GM12865 (cell line): Measurements from ENCODE around the gene ALPL.

ENCODE experiments used
- DNase-seq: peaks from one replicate; pipeline ENCODE4 v3.0.0; 2010; ENCODE audit warnings: low read depth
- H3K4me3 ChIP-seq: 2 replicates; pipeline ENCODE4 v1.5.1; 2011; ENCODE audit warnings: mild to moderate bottlenecking, low read depth, low read length, control low read depth
- TF ChIP-seq, protein P1 (sequence below): IDR thresholded peaks from 2 replicates; pipeline ENCODE4 v1.5.1; 2011; ENCODE audit warnings: low read length, control low read depth, low read depth, inconsistent platforms; ENCODE audit not compliant: insufficient read depth; ENCODE audit errors: missing control alignments

ALPL gene

DNA sequence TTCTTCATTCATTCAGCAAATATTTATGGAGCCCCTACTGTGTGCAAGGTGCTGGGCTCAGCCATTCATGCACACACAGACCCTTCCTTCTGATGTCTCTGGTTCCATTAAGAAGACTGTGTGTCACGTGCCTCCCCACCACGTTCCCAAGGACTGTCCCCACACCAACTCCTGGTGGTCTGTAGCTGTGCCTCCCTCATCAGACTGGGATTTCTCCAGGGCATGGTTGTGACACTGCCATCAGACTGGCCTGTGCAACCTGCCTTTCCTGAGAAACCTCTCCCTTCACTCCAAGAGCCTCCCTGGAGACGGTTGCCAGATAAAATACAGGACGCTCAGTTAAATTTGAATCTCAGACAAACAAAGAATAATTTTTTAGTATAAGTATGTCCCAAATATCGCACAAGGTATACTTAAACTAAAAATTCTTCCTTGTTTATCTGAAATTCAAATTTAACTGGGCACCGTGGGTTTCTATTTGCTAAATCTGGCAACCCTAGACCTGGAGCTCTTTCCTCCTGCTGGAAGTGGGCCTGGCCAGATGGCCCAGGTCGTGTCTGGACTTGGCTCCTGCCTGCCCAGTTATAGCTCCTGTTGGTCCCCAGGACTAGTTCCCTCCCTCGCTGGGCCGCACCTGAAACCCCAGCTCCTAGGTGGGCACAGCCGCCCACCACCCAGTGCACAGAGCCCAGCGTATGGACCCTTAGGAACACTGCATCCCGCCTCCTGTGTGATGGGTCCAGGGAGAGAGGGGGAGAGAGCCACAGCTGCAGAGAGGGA, 83.1 kb downstream of the ALPL start:
- H3K4me3 ChIP-seq: no peak overlapping the region
- TF ChIP-seq, protein P1, sequence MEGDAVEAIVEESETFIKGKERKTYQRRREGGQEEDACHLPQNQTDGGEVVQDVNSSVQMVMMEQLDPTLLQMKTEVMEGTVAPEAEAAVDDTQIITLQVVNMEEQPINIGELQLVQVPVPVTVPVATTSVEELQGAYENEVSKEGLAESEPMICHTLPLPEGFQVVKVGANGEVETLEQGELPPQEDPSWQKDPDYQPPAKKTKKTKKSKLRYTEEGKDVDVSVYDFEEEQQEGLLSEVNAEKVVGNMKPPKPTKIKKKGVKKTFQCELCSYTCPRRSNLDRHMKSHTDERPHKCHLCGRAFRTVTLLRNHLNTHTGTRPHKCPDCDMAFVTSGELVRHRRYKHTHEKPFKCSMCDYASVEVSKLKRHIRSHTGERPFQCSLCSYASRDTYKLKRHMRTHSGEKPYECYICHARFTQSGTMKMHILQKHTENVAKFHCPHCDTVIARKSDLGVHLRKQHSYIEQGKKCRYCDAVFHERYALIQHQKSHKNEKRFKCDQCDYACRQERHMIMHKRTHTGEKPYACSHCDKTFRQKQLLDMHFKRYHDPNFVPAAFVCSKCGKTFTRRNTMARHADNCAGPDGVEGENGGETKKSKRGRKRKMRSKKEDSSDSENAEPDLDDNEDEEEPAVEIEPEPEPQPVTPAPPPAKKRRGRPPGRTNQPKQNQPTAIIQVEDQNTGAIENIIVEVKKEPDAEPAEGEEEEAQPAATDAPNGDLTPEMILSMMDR: no peak
- no peak for DNase-seq

DNA sequence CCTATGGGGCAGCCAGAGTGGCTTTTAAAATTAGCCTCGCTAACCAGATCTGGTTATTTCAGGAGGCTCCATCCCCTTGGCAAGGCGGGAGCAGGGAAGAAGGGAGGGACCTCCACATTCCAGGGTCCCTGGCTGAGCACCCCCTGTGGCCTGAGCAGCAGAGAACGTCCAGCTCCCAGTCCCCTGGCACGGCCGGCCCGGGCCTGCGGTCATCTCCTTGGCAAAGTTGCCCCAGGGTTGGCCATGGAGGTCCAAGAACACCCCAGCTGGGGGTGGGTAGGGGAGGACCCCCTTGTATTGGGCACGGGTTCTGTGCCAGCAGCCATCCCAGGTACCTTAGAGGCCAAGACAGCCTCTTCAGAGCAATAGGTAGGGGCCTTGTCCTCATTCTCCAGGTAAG, 84.0 kb downstream of the ALPL start:
- H3K4me3 ChIP-seq: no peak overlapping the region
- DNase-seq: no peak
- TF ChIP-seq, protein P1: no peak

DNA sequence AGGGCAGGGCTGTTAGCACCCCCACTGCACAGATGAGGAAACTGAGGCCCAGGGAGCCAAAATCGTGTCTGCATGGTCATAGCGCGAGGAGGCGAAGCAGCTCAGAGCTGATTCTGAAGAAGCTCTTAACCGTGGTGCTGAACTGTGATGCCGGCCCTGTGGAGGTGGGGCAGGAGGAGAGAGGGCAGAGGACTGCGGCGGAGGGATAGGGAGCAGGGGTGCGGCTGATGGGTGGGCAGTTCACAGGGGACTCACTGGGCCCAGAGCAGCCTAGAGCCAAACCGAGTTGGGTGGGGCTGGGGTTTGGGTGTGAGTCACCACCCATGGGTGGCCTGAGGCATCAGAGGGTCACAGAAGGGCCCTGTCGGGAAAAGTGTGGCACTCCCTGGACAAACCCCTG, 85.3 kb downstream of the ALPL start:
- no peak for DNase-seq
- TF ChIP-seq, protein P1: no peak
- H3K4me3 ChIP-seq: no peak overlapping the region

DNA sequence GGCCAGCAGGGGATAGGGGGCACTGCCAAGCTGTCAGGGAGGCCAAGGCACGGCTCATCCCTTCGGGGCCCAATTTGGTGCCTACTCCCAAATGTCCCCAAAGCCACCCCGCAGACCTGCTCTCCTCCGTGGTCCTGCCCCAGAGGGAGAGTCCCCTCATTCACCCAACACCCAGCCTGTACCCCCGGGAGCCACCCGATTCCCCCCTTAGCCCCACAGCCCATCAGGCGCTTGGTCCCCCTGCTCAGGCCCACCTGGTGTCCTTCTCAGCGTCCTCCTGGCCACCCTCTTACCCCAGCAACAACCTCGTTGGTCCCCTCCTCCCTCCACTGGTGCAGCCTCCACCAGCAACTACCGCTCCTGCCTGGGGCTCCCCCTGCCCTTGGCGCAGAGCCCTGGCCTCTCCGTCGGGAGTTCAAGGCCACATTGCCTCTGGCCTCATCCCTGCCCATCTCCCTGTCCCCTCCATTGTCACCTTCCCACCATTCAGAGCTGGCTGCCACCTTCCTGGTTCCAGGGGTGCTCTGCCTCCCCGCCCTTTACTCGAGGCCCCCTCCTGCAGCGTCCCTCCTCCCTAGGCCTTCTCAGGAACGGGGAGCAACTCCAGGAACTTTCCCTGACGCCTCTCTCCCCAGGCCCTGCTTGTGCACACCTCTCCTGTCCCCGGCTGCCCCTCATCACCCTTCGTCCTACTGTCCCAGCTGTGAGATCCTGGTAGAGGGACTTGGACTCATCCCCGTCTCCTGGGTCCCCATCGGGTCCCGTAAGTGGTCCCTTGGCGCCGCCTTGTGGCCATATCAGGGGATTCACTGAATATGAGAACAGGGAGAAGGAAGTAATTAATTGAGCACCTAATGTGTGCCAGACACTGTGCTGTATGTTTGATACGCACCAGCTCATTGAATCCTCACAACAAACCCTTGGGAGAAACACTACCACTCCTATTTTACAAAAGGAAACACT, 86.0 kb downstream of the ALPL start:
- TF ChIP-seq, protein P1: peak; percentile 62
- DNase-seq: peak; percentile 53
- no peak overlapping the region for H3K4me3 ChIP-seq

DNA sequence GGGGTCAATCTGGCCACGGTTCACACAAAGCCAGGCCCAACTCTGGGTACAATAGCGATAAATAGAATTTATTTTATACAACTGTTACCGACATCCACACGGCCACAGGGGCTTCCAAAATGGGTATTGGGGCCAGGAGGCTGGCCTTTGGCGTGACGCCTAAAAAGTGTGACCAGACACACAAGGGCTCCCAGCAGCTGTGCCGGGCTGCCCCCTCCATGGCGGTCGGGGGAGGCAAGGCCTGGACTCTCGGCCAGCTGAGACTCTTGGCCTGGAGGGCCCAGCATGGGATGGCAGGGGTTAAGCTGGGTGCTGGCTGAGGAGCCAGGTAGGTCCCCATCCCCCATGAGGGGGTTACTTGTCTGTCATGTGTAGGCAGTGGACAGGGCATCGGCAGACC, 87.0 kb downstream of the ALPL start:
- DNase-seq: no peak
- TF ChIP-seq, protein P1: no peak
- H3K4me3 ChIP-seq: no peak overlapping the region

DNA sequence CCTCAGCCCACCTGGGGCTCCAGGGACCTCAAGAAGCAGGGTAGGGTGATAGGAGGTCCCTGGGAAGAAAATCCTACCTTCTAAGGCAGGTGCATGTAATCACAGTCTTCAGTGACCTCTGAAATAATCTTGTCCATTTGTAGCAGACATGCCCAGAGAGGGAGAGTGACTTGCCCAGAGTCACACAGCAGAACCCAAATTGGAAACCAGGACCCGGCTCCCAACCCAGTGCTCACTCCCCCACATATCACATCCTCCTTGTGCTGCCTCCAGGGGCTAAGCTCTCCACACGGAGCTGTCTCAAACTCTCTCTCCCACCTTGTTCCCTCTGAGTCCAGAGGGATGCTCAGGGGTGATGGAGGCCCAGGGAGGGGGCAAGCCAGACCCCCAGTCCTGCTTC, 87.4 kb downstream of the ALPL start:
- H3K4me3 ChIP-seq: no peak overlapping the region
- no peak for DNase-seq
- TF ChIP-seq, protein P1: no peak
